K562 (cell line): Measurements from ENCODE around the gene ANXA8. TPM values are rescaled to one million over a fixed set of nuclear protein-coding genes. Genes with fewer than 3 reads are reported as not detected.

ENCODE experiments used
- ATAC-seq: fragments of 200-7000 bp; cut with Tn5 transposase; 3 replicates; pipeline ENCODE4 v1.9.1; 2020; ENCODE audit warnings: moderate library complexity
- BruUV-seq: library from RNA; stranded (reverse); fragments of 400-500 nt; replicated peaks from 2 replicates; lab custom pipeline; 2021; lab: Mats Ljungman, UMichigan
- CTCF ChIA-PET: fragments of 300-600 bp; formaldehyde crosslinking; extraction: SDS; loops from one replicate; lab custom pipeline; 2021; ENCODE audit warnings: low intra/inter-chr PET ratio; lab: Yijun Ruan, JAX
- POLR2A ChIA-PET: fragments of 300-600, 350-650 bp; sonication (Branson Sonifier 250); formaldehyde crosslinking; extraction: SDS; loops from one replicate; lab custom pipeline; 2021; ENCODE audit warnings: antibody characterized with exemption, inconsistent platforms; lab: Yijun Ruan, JAX
- DNase-seq, 4 experiments: peaks; one replicate each; pipeline versions ENCODE4 v3.0.0 to v3.0.0-alpha.2; 2011 to 2018; ENCODE audit warnings: low spot score in 3 of 4, mixed read lengths in 3 of 4; ENCODE audit errors: extremely low read depth in 1 of 4
- FAIRE-seq: peaks from 2 replicates; lab custom pipeline; 2011; peaks lifted over from hg19 to GRCh38; lab: Jason Lieb, UNC
- H2AFZ ChIP-seq: 2 replicates; pipeline ENCODE4 v1.6.0; 2011; ENCODE audit warnings: low read depth, low read length, control low read depth, inconsistent platforms
- H3K27ac ChIP-seq: fragments of 200-600 bp; 3 replicates; pipeline ENCODE4 v1.8.0; 2011; ENCODE audit warnings: low read depth, mild to moderate bottlenecking, control low read depth, inconsistent platforms, low read length, moderate library complexity, mixed read lengths; ENCODE audit errors: extremely low read depth
- H3K27me3 ChIP-seq, 2 experiments: fragments of 300-600 bp in 1 of 2; 2 replicates in 1 of 2; 3 replicates in 1 of 2; pipeline versions ENCODE4 v1.6.0 to v1.8.0; 2011; ENCODE audit warnings: inconsistent platforms in 2 of 2, low read length in 2 of 2, mild to moderate bottlenecking in 1 of 2, mixed read lengths in 1 of 2, moderate library complexity in 1 of 2; ENCODE audit not compliant: control insufficient read depth in 2 of 2, insufficient read depth in 2 of 2
- H3K36me3 ChIP-seq: fragments of 300-600 bp; 3 replicates; pipeline ENCODE4 v1.8.0; 2011; ENCODE audit warnings: mild to moderate bottlenecking, low read length, inconsistent platforms; ENCODE audit not compliant: control insufficient read depth, insufficient read depth
- H3K4me1 ChIP-seq, 2 experiments: fragments of 200-600 bp in 1 of 2; replicated peaks in 1 of 2; 2 replicates in 1 of 2; 3 replicates in 1 of 2; pipeline versions ENCODE4 v1.5.1 to v1.8.0; 2011; ENCODE audit warnings: inconsistent platforms in 2 of 2, low read length in 2 of 2, mild to moderate bottlenecking in 1 of 2, mixed read lengths in 1 of 2, moderate library complexity in 1 of 2; ENCODE audit not compliant: control insufficient read depth in 2 of 2, insufficient read depth in 2 of 2
- H3K4me2 ChIP-seq: 2 replicates; pipeline ENCODE4 v1.6.1; 2011; ENCODE audit warnings: low read length, control low read depth, inconsistent platforms, mixed read lengths; ENCODE audit not compliant: insufficient read depth
- H3K4me3 ChIP-seq: fragments of 200-600 bp; sonication (generic), shearing (Covaris generic); 2 replicates; pipeline ENCODE4 v1.5.1; 2016; ENCODE audit warnings: control low read depth, inconsistent platforms
- H3K79me2 ChIP-seq: fragments of 200-600 bp; 3 replicates; pipeline ENCODE4 v1.8.0; 2011; ENCODE audit warnings: low read length, inconsistent platforms; ENCODE audit not compliant: control insufficient read depth, insufficient read depth
- H3K9ac ChIP-seq, 2 experiments: 2 replicates each; pipeline versions ENCODE4 v1.6.0 to v1.6.1; 2011; ENCODE audit warnings: low read depth in 2 of 2, low read length in 2 of 2, control low read depth in 1 of 2, inconsistent platforms in 1 of 2, mild to moderate bottlenecking in 1 of 2, mixed read lengths in 1 of 2; ENCODE audit not compliant: insufficient read depth in 1 of 2
- H3K9me1 ChIP-seq: one replicate; pipeline ENCODE4 v1.6.0; 2011; ENCODE audit warnings: inconsistent platforms, mild to moderate bottlenecking, low read length, moderate library complexity; ENCODE audit not compliant: control insufficient read depth, insufficient read depth
- H3K9me3 ChIP-seq: replicated peaks from 2 replicates; pipeline ENCODE4 v1.5.1; 2011; ENCODE audit warnings: low read depth, low read length, inconsistent platforms; ENCODE audit not compliant: control insufficient read depth, insufficient read depth
- H4K20me1 ChIP-seq: replicated peaks from 2 replicates; pipeline ENCODE4 v1.6.1; 2011; ENCODE audit warnings: low read length, inconsistent platforms, mixed read lengths; ENCODE audit not compliant: control insufficient read depth, insufficient read depth
- CTCF ChIP-seq, 3 experiments: IDR thresholded peaks in 2 of 3; conservative IDR thresholded peaks in 1 of 3; 2 replicates each; pipeline ENCODE4 v1.5.1; 2011 to 2012; ENCODE audit warnings: low read length in 3 of 3, mild to moderate bottlenecking in 3 of 3, control low read depth in 2 of 3, improper control_type of control experiment in 1 of 3, inconsistent platforms in 1 of 3, low read depth in 1 of 3, mixed read lengths in 1 of 3, moderate library complexity in 1 of 3; ENCODE audit not compliant: insufficient read depth in 2 of 3
- SRSF3 ChIP-seq: fragments of 200-400 bp; formaldehyde crosslinking; IDR thresholded peaks from 2 replicates; pipeline ENCODE4 v1.6.1; 2016; ENCODE audit warnings: mild to moderate bottlenecking, low read length, moderate library complexity; ENCODE audit not compliant: insufficient read depth
- WGBS: fragments of 100-300 bp; shearing (Covaris generic); methylation state at CpG from one replicate; pipeline ENCODE4 v1.1.6; 2016; ENCODE audit warnings: low coverage, mixed read lengths; ENCODE audit not compliant: insufficient coverage; ENCODE audit errors: missing lambda C conversion rate; 5-methylcytosine and 5-hydroxymethylcytosine counted together
- in situ Hi-C: fragments of 300-500 bp; cut with MboI; formaldehyde crosslinking; loops from 4 replicates; pipeline ENCODE4 v1.15.0; 2018; ENCODE audit warnings: inconsistent platforms, mixed read lengths
- intact Hi-C: fragments of 100-400 bp; cut with micrococcal nuclease; formaldehyde crosslinking; loops from 2 replicates; pipeline ENCODE4 v1.14.2; 2022
- polyA plus RNA-seq, 8 experiments: library from polyadenylated mRNA; depleted of rRNA in 4 of 8; stranded (reverse) in 5 of 8; unstranded in 3 of 8; fragments of >200 nt; fragmentation: Nextera tagmentation in 2 of 8; fragmentation: Illumina TruSeq in 1 of 8; extraction: Ambion mirVana in 2 of 8; extraction: Trizol in 1 of 8; gene quantifications; 2 replicates each; pipeline versions ENCODE4 v1.2.1 to v1.2.3, GENCODE V29; 2011 to 2014; ENCODE audit warnings: inconsistent platforms in 1 of 8, missing spikeins in 1 of 8
- total RNA-seq, 7 experiments: library from RNA; depleted of rRNA in 6 of 7; stranded (reverse); fragments of >200 nt in 6 of 7; fragmentation: Illumina TruSeq in 2 of 7; extraction: Trizol in 2 of 7; gene quantifications; 2 replicates each; pipeline versions ENCODE4 v1.2.1 to v1.2.3, GENCODE V29; 2011 to 2021; ENCODE audit warnings: low replicate concordance in 1 of 7
- TF ChIP-seq, protein P1 (sequence below): sonication (generic); formaldehyde crosslinking; IDR thresholded peaks from 2 replicates; pipeline ENCODE4 v1.8.0; 2022; ENCODE audit warnings: missing genetic modification reagents, mild to moderate bottlenecking, borderline replicate concordance
- TF ChIP-seq, protein P2 (sequence below): sonication (generic); formaldehyde crosslinking; IDR thresholded peaks from 2 replicates; pipeline ENCODE4 v1.5.0; 2020; ENCODE audit warnings: missing genetic modification reagents

Gene ANXA8
- total and polyA plus RNA-seq, 9 of the 15 experiments (the other 6 are each of a cell fraction or from before 2014, with no cell fraction given): not detected

GRCh38 chr10:47449979-47450378 lies 33.9 kb downstream of the ANXA8 start:
- Histone ChIP-seq H3K4me2 (no peak overlapping the region), H2AFZ (no peak overlapping the region), H3K9me1 (no peaks in the 10 kb centered on the region), H3K27ac (no peak overlapping the region), H3K36me3 (no peaks in the 10 kb centered on the region), H3K9ac (no peak overlapping the region), H3K79me2 (no peaks in the 10 kb centered on the region), H3K4me1 (peaks cover 0 to 8% of the 10 kb centered on the region in 2 experiments; a peak in 1 of 5 replicates), H3K4me3 (no peak overlapping the region), H3K27me3 (peaks cover 21 to 52% of the 10 kb centered on the region in 2 experiments; a peak in 4 of 5 replicates), H3K9me3 (no peaks in the 10 kb centered on the region), H4K20me1 (no peaks in the 10 kb centered on the region; the same call in 1 of the 2 replicates)
- in situ Hi-C loops (loop anchor here (25.0 kb wide), 1 partner anchor 112 kb away; no protein-coding TSS in a partner anchor), intact Hi-C loops (loop anchor here (5.0 kb wide), 1 partner anchor 88 kb away; no protein-coding TSS in a partner anchor)
- CTCF ChIA-PET: no interaction called here
- WGBS: under 1% methylated on average over 10 of the region's 10 CpGs
- ATAC-seq (peak; percentile 23; the same call in 1 of the 3 replicates), FAIRE-seq (no peak), DNase-seq (no peak)
- no TSS peak for BruUV-seq
- POLR2A ChIA-PET: interaction anchor here (0.8 to 1.4 kb wide), 2 partner anchors 8 to 55 kb away, joined by 3 read pairs; no protein-coding TSS in a partner anchor
- TF ChIP-seq CTCF (IDR thresholded peaks at IDR 0.05 in 2 of 3, conservative IDR thresholded peaks at IDR 0.05 in 1 of 3; ENCODE audit: insufficient read depth in 2 of 3, low read depth in 1 of 3, low read length in 3 of 3): 0 out of 6 replicates have a peak, but pooled peaks of 1 of the 3 experiments have one; percentile 9
- TF ChIP-seq SRSF3: no peak
- TF ChIP-seq, protein P1, sequence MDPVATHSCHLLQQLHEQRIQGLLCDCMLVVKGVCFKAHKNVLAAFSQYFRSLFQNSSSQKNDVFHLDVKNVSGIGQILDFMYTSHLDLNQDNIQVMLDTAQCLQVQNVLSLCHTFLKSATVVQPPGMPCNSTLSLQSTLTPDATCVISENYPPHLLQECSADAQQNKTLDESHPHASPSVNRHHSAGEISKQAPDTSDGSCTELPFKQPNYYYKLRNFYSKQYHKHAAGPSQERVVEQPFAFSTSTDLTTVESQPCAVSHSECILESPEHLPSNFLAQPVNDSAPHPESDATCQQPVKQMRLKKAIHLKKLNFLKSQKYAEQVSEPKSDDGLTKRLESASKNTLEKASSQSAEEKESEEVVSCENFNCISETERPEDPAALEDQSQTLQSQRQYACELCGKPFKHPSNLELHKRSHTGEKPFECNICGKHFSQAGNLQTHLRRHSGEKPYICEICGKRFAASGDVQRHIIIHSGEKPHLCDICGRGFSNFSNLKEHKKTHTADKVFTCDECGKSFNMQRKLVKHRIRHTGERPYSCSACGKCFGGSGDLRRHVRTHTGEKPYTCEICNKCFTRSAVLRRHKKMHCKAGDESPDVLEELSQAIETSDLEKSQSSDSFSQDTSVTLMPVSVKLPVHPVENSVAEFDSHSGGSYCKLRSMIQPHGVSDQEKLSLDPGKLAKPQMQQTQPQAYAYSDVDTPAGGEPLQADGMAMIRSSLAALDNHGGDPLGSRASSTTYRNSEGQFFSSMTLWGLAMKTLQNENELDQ (CRISPR knock-in tag): no peak
- TF ChIP-seq, protein P2, sequence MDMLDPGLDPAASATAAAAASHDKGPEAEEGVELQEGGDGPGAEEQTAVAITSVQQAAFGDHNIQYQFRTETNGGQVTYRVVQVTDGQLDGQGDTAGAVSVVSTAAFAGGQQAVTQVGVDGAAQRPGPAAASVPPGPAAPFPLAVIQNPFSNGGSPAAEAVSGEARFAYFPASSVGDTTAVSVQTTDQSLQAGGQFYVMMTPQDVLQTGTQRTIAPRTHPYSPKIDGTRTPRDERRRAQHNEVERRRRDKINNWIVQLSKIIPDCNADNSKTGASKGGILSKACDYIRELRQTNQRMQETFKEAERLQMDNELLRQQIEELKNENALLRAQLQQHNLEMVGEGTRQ (CRISPR knock-in tag): 0 out of 2 replicates have a peak, but pooled peaks have one; percentile 21
